ENCODE results near the gene SUGT1.
"Not testable (repeated sequence)": the region's sequence is repeated elsewhere in the genome, so short reads cannot be mapped to it uniquely, and the experiment has no call there.

The SUGT1 gene

GRCh38 chr13:52652196-52652979, at the start of gene SUGT1:
SUGT1 (plus strand) TSS chr13:52652836; CDS start chr13:52652921, 85 bp downstream.
- DNase-seq (ENCODE audit: low read depth), result peak; percentile 73

- DNase-seq (ENCODE audit: low read depth), result not testable (repeated sequence)
These were observed 49.3 kb upstream of the SUGT1 start for GRCh38 chr13:52603316-52603715.

- DNase-seq (ENCODE audit: low read depth), result not testable (repeated sequence)
These were observed 46.5 kb upstream of the SUGT1 start for GRCh38 chr13:52606126-52606525.

- DNase-seq (ENCODE audit: low read depth), result not testable (repeated sequence)
These were observed 45.8 kb upstream of the SUGT1 start for GRCh38 chr13:52606795-52607194.

GRCh38 chr13:52608184-52608583, 44.5 kb upstream of the SUGT1 start:
- DNase-seq (ENCODE audit: low read depth), result not testable (repeated sequence)

DNA sequence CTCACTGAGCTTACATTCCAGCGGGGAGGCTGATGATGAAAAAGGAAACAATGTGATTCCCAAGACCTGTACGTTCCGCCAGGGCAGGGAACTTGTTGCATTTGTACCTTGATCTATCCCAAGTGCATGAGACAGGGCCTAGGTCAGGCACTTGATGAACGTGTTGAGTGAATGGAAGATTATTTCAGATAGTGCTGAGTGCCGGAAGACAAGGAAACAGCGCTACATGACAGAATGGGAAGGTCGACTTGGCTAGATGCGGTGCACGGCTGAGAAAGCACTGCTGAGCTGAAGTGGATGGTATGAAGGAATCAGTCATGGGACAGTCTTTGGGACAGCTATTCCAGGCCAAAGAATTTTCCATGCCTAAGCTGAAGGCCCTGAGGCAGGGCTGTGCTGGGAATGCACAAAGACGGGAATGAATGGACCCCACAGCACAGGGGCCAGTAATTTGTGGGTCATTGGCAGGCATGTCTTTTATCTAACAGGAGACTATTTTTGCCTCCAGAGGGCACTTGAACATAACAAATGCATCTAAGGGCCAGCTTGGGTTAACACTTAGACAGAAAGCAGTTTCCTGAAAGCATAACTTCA, 43.5 kb upstream of the SUGT1 start:
- DNase-seq (ENCODE audit: low read depth), result not testable (repeated sequence)

GRCh38 chr13:52610158-52610557, 42.5 kb upstream of the SUGT1 start:
- DNase-seq (ENCODE audit: low read depth), result not testable (repeated sequence)

DNA sequence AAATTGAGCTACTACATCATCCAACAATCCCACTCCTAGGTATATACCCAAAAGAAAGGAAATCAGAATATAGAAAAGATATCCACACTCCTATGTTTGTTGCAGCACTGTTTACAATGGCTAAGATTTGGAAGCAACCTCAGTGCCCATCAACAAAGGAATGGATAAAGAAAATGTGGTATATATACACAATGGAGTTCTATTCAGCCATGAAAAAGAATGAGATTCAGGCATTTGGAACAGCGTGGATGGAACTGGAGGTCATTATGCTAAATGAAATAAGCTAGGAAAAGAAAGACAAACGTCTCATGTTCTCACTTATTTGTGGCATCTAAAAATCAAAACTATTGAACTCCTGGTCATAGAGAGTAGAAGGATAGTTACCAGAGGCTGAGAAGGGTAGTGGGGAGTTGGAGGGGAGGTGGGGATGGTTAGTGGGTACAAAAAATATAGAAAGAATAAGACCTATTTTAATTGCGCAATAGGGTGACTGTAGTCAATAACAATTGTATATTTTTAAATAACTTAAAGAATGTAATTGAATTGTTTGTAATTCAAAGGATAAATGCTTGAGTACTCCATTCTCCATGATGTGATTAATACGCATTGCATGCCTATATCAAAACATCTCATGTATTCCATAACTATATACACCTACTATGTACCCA, 37.4 kb upstream of the SUGT1 start:
- no peak for DNase-seq (ENCODE audit: low read depth)

DNA sequence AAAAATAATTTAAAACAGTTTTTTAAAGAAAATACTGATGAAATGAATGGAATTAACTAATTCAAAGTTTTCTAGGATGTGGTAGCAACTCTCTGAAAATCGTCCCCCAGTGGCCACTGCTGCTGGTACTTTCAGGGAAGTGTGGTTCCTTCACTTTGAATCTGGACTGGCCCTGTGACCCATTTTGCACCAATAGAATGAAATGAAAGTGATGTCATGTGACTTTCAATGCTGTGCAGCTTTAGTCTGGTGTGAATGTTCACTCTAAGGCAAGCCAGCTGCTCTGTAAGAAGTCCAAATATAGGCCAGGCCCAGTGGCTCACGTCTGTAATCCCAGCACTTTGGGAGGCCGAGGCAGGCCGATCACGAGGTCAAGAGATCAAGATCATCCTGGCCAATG, 36.8 kb upstream of the SUGT1 start:
- DNase-seq (ENCODE audit: low read depth), result no peak

DNA sequence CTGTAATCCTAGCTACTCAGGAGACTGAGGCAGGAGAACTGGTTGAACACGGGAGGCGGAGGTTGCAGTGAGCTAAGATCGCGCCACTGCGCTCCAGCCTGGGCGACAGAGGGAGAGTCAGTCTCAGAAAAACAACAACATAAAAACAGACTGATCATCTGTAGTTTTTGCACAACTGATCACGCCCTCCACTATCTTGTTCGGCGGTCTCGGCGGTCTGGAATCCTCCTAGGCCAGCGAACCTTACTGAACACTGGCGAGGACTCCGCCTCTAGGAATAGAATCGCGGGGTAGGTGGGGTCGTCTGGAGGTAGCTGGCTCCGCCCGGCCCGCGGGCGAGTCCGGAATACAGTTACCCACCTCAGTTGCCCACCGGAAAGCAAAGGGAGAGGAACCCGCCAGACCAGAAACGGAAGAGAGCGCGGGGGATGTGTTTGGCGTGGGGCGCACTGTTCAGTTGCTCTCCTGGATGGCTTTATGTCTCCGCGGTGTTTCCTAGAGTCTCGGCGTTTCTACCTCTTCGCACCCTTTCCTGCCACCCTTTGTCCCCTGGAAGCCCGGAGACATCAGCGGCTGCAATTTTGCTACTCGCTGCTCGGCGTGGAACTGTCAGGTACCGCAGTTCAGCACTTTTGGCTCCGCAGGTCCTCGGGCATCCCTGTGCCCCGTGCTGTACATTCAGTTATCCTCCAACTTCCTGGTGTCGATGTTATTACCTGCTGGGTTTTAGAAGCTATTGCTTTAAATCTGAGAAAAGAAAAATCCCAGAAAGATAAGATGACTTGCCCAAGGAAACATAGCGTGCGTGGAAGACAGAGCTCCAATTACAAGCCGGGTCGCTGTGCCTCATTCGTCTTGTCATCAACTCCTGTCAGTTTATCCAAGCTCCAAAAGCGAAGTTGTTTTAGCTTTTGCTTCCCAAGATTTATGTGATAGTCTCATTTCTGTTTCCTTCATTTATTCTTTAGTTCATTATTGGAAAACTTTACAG, 35.3 kb upstream of the SUGT1 start:
- peak; percentile 42 for DNase-seq (ENCODE audit: low read depth)

DNA sequence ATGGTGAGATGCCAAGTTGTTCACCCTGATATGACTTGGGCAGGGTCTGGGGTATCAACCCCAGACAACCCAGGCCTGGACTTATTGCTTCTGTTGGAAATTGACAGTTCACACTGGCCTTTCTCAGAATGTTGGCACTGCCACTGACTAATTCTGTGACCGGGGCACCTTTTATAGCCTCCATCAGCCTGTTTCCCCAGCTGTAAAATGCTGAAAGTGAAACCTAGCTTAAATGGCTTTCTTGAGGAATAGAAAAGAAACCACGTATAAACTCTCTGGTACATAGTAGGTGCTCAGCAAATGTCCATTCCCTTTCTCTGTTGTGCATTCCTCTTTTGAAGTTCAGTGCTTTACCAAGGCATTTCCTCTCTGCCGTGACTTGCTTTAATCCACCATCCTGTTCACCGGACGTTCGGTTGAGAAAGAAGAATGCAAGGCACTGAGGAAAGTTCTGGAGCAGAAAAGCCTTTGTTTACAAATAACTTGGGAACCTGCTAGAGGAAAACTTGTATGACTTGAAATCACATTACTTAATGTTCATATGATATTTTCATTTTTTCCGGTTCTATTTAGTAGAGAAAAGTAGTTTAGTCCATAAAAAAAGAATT, 21.4 kb upstream of the SUGT1 start:
- not testable (repeated sequence) for DNase-seq (ENCODE audit: low read depth)

DNA sequence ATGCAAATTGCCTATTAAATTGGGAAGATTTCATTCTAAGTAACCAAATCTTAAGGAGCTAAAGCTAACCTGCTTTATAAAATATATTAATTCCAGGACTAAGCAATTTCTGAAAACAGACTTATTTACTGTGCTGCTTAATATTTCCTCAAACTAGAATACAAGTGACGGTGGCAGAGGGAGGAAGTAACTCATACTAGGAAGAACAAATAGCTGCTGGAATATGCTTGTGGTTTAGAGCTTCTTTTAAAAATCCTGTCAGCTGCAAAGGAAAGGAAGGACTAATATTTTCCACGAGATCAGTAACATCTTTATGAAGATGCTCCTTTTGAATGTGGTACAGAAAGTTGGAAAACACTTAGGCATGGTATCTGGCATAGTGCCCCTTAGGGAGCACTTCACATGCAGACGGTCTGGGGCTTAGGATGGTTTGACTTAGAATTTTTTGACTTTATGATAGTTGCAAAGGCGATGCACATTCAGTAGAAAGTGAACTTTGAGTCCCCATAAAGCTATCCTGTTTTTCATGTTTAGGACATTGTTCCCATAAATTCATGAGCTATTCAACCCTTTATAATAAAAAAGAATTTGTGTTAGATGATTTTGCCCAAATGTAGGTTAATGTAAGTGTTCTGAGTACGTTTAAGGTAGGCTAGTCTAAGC, 13.8 kb upstream of the SUGT1 start:
- no peak for DNase-seq (ENCODE audit: low read depth)

- no peak for DNase-seq (ENCODE audit: low read depth)
These were observed 10.5 kb upstream of the SUGT1 start, which contains the start of gene HNRNPA1L2 for GRCh38 chr13:52642131-52642530. HNRNPA1L2 (plus strand) TSS chr13:52642431; CDS start chr13:52642493, 62 bp downstream.

DNA sequence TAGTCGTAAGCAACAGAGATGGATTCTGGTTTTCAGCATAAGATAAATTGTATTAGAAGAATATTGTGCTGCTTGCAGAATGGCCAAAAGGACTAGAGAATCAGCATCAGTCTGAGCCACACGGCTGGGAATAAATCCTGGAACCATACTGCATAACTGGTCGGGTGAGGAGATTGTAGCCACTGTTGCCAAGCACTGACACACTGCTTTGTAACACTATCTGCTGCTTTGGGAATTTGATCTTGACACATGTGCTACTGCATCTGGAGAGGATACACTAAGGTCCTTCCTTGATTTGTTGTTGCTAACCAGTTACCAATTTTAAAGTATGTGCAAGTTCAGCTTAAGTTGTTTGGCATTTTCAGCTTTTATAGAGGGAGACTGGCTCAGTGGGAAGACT, 8.5 kb upstream of the SUGT1 start:
- no peak for DNase-seq (ENCODE audit: low read depth)

DNA sequence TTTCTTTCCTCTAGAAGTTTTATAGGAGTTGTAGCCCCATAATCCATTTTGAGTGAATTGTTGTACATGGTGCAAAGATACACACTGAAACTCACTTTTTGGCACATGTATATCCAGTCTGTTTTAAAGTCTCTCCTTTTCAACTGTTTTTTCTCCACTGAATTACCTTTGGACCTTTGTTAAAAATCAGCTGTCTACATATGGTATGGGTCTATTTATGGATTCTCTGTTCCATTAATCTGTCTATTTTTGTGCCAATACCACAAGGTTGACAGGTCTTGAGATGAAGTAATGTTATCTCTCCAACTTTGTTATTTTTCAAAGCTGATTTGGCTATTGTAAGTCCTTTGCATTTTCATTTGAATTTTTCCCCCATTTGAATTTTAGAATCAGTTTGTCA, 5.7 kb upstream of the SUGT1 start:
- no peak for DNase-seq (ENCODE audit: low read depth)

GRCh38 chr13:52650731-52651130, 1.9 kb upstream of the SUGT1 start:
- DNase-seq (ENCODE audit: low read depth), result no peak

- no peak for DNase-seq (ENCODE audit: low read depth)
These were observed 790 bp upstream of the SUGT1 start for GRCh38 chr13:52651897-52652195.

DNA sequence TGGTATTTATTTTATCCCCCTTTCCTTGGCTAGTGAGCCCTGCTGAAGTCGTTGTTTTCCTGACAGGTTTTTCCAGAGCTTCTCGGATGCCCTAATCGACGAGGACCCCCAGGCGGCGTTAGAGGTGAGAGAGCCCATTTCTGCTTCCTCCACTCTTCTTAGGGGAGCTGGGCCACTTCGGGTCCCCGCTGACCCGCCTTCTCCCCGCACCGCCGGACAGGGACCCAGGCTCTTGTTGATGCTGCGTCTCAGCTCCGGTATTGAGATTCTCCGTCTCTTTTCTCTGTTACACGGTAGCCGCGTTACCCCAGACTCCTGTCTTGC, 306 bp downstream of the SUGT1 start:
- no peak for DNase-seq (ENCODE audit: low read depth)

DNA sequence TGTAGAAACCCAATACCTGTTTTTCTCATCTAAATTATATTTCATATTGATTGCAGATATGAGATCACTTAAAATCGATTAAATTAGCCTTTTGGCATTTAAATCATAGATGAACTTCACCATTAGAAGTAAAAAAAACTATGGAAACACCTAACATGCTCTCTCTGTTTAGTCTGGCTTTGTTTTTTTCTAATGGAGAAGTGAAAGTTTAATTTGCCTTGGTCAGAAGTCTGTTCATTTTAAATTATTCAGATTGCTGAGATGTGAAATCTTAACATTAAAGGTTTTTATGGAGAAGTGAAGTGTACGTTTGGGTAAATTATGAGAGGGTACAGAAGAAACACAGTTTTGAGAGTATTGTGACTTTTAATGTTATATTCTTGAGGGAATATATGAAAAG, 6.7 kb downstream of the SUGT1 start:
- DNase-seq (ENCODE audit: low read depth), result no peak

GRCh38 chr13:52664272-52664671, 11.6 kb downstream of the SUGT1 start:
- no peak for DNase-seq (ENCODE audit: low read depth)

DNA sequence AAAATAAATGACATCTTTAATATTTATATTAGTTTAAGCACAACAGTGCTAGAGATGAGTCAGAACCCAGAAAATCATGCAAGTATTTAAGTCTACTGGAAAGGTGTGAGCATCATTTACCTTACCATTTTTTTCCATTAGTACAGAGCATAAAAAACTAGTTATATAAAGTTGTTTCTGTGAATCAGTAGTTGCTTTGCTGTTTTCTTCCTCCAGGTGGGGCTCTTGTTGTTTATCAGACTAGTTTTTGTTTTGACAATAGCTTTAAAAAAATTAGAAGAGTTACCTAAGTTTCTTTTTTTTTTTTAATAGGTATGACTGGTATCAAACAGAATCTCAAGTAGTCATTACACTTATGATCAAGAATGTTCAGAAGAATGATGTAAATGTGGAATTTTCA, 12.7 kb downstream of the SUGT1 start:
- DNase-seq (ENCODE audit: low read depth), result no peak

All from HS-5 (cell line).